ENCODE results near the gene PRDM10.

Gene PRDM10

GRCh38 chr11:130008326-130008725 is 5.7 kb upstream of the PRDM10 start:
- no peak for DNase-seq

GRCh38 chr11:130006929-130007328 is 4.3 kb upstream of the PRDM10 start:
- DNase-seq: no peak

- no peak for DNase-seq
Measured at GRCh38 chr11:130003717-130004001, 1.0 kb upstream of the PRDM10 start.

GRCh38 chr11:130002846-130003716 is 446 bp upstream of the PRDM10 start:
- peak; percentile 97 for DNase-seq

- DNase-seq: peak; percentile 47
Measured at GRCh38 chr11:130001461-130002351, 929 bp downstream of the PRDM10 start.

GRCh38 chr11:130000552-130001176 is 2.0 kb downstream of the PRDM10 start:
- no peak for DNase-seq

- DNase-seq: no peak
Measured at GRCh38 chr11:129999407-129999806, 3.2 kb downstream of the PRDM10 start.

GRCh38 chr11:129998905-129999304 is 3.7 kb downstream of the PRDM10 start:
- DNase-seq: no peak

- DNase-seq: no peak
Measured at GRCh38 chr11:129998107-129998506, 4.5 kb downstream of the PRDM10 start.

GRCh38 chr11:129997513-129997912 is 5.1 kb downstream of the PRDM10 start:
- DNase-seq: no peak

GRCh38 chr11:129996113-129996870 is 6.3 kb downstream of the PRDM10 start:
- no peak for DNase-seq

GRCh38 chr11:129995163-129995562 is 7.5 kb downstream of the PRDM10 start:
- no peak for DNase-seq

GRCh38 chr11:129992161-129992944 is 10.3 kb downstream of the PRDM10 start:
- no peak for DNase-seq

- no peak for DNase-seq
Measured at GRCh38 chr11:129989149-129989813, 13.4 kb downstream of the PRDM10 start.

- no peak for DNase-seq
Measured at GRCh38 chr11:129987950-129988349, 14.7 kb downstream of the PRDM10 start.

GRCh38 chr11:129985823-129986222 is 16.8 kb downstream of the PRDM10 start:
- DNase-seq: no peak

GRCh38 chr11:129980086-129980485 is 22.5 kb downstream of the PRDM10 start:
- DNase-seq: no peak

GRCh38 chr11:129979046-129979605 is 23.5 kb downstream of the PRDM10 start:
- no peak for DNase-seq

- DNase-seq: no peak
Measured at GRCh38 chr11:129978447-129978846, 24.2 kb downstream of the PRDM10 start.

- no peak for DNase-seq
Measured at GRCh38 chr11:129976328-129976727, 26.3 kb downstream of the PRDM10 start.

- no peak for DNase-seq
Measured at GRCh38 chr11:129975543-129975942, 27.1 kb downstream of the PRDM10 start.
